Neutrophil (primary cell): ENCODE measurements around the gene YWHAG.

Source experiments
- H3K27ac ChIP-seq: fragments of 200-600 bp; sonication (generic); 2 replicates; pipeline ENCODE4 v1.5.1; 2016; ENCODE audit warnings: mild to moderate bottlenecking, moderate library complexity
- H3K27me3 ChIP-seq: fragments of 200-600 bp; sonication (generic); 2 replicates; pipeline ENCODE4 v1.6.0; 2016; ENCODE audit warnings: mild to moderate bottlenecking
- H3K36me3 ChIP-seq: fragments of 200-600 bp; sonication (generic); 2 replicates; pipeline ENCODE4 v1.5.1; 2017
- H3K4me1 ChIP-seq, 2 experiments: fragments of 200-600 bp in 1 of 2; sonication (generic) in 1 of 2; 1 replicate in 1 of 2; 2 replicates in 1 of 2; pipeline versions ENCODE4 v1.5.1 to v1.6.1; 2013 to 2016; ENCODE audit warnings: low read depth in 1 of 2, low read length in 1 of 2, mild to moderate bottlenecking in 1 of 2, moderate library complexity in 1 of 2; ENCODE audit not compliant: control insufficient read depth in 1 of 2, insufficient read depth in 1 of 2
- H3K4me3 ChIP-seq, 2 experiments: fragments of 200-600 bp in 1 of 2; sonication (generic) in 1 of 2; 1 replicate in 1 of 2; 2 replicates in 1 of 2; pipeline ENCODE4 v1.5.1; 2013 to 2016; ENCODE audit warnings: low read depth in 1 of 2, low read length in 1 of 2, mild to moderate bottlenecking in 1 of 2, moderate library complexity in 1 of 2
- H3K9me3 ChIP-seq: fragments of 200-600 bp; sonication (generic); 2 replicates; pipeline ENCODE4 v1.5.1; 2016
- TF ChIP-seq, protein P1 (sequence below): fragments of 200-600 bp; sonication (generic); IDR thresholded peaks from 2 replicates; pipeline ENCODE4 v1.5.1; 2016; ENCODE audit warnings: antibody characterized with exemption

Gene YWHAG

DNA sequence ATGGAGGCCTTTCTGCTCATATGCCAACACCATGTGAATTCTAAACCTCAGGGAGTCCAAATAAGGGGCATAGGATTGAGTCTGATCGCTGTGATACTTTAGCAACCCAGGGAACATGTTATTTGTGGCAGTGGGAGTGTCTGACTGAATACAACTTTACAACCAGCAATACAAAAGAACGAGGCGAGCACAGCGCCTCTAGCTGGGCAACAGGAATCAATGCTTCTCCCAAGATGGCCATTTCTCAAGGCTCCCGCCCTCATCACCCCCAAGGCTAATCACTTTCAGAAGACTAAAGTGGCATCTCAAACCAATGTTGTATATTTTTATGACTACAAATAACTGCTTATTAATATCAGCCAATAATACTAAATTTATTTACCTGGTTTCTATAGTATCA lies 28.1 kb downstream of the YWHAG start:
- peak overlapping the region; percentile 50 for H3K27ac ChIP-seq
- no peak overlapping the region for H3K4me3 ChIP-seq
- peaks cover 10% of the 10 kb centered on the region for H3K36me3 ChIP-seq
- H3K9me3 ChIP-seq = no peaks in the 10 kb centered on the region
- H3K27me3 ChIP-seq = no peaks in the 10 kb centered on the region
- H3K4me1 ChIP-seq = peaks cover 57 to 61% of the 10 kb centered on the region in 2 experiments
- TF ChIP-seq, protein P1, sequence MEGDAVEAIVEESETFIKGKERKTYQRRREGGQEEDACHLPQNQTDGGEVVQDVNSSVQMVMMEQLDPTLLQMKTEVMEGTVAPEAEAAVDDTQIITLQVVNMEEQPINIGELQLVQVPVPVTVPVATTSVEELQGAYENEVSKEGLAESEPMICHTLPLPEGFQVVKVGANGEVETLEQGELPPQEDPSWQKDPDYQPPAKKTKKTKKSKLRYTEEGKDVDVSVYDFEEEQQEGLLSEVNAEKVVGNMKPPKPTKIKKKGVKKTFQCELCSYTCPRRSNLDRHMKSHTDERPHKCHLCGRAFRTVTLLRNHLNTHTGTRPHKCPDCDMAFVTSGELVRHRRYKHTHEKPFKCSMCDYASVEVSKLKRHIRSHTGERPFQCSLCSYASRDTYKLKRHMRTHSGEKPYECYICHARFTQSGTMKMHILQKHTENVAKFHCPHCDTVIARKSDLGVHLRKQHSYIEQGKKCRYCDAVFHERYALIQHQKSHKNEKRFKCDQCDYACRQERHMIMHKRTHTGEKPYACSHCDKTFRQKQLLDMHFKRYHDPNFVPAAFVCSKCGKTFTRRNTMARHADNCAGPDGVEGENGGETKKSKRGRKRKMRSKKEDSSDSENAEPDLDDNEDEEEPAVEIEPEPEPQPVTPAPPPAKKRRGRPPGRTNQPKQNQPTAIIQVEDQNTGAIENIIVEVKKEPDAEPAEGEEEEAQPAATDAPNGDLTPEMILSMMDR = no peak

DNA sequence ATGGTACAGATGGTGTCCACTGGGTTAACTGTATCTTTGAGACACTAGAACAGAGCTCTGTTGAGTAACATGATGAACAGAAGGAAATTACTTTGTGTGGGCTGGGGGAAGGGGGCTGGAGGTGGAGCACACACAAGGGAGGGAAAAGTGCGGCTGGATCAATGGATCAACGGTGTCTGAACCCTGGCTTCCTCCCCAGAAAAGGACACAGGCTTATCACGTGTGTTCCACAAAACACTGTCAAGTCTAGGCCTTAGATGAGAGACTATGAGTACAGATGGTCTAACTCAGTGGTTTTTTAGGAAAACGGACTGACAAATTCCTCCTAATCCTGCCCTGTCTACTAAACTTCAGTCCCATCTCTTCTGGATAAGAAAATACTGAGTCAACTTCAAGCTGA lies 28.5 kb downstream of the YWHAG start:
- Histone ChIP-seq H3K4me3 (no peak overlapping the region), H3K9me3 (no peaks in the 10 kb centered on the region), H3K27ac (peak overlapping the region; percentile 50), H3K36me3 (peaks cover 10% of the 10 kb centered on the region), H3K4me1 (peaks cover 57 to 61% of the 10 kb centered on the region in 2 experiments), H3K27me3 (no peaks in the 10 kb centered on the region)
- TF ChIP-seq, protein P1 = no peak

DNA sequence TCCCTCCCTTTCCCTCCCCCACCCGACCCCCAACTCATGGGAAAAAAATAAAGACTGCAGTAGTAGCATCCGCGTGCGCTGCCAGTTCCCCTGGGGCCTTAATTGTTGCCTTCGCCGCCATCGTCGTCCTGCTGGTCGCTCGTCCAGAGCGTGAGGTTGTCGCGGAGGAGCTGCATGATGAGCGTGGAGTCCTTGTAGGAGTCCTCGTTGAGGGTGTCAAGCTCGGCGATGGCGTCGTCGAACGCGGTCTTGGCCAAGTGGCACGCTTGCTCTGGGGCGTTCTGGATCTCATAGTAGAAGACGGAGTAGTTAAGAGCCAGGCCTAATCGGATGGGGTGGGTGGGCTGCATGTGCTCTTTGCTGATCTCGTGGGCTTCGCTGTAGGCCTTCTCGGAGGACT lies 29.3 kb downstream of the YWHAG start:
- TF ChIP-seq, protein P1 = no peak
- Histone ChIP-seq H3K27me3 (no peaks in the 10 kb centered on the region), H3K36me3 (peaks cover 10% of the 10 kb centered on the region), H3K4me3 (no peak overlapping the region), H3K27ac (no peak overlapping the region), H3K9me3 (no peaks in the 10 kb centered on the region), H3K4me1 (peaks cover 57 to 61% of the 10 kb centered on the region in 2 experiments)

DNA sequence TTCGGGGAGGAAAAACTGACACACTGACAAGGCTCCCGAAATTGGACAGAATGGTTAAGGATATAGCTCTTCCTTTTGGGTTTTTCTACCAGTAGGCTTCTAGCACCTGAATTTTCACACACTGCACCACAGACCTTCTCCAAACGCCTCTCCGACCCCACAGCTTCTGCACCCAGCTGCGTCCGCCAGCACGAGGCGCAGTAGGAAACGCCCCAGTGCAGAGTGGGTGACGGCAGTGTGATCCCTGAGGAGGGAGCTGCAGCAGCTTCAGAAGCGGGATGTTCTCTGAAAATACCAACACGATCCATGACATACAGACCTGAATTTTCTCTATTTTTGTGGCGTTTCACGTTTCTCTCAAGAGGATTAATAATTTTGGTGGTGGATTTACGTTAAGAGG lies 30.4 kb downstream of the YWHAG start:
- H3K27ac ChIP-seq = no peak overlapping the region
- TF ChIP-seq, protein P1 = no peak
- H3K4me1 ChIP-seq = peaks cover 50 to 52% of the 10 kb centered on the region in 2 experiments
- H3K9me3 ChIP-seq = no peaks in the 10 kb centered on the region
- peaks cover 10% of the 10 kb centered on the region for H3K36me3 ChIP-seq
- no peak overlapping the region for H3K4me3 ChIP-seq
- H3K27me3 ChIP-seq = no peaks in the 10 kb centered on the region

DNA sequence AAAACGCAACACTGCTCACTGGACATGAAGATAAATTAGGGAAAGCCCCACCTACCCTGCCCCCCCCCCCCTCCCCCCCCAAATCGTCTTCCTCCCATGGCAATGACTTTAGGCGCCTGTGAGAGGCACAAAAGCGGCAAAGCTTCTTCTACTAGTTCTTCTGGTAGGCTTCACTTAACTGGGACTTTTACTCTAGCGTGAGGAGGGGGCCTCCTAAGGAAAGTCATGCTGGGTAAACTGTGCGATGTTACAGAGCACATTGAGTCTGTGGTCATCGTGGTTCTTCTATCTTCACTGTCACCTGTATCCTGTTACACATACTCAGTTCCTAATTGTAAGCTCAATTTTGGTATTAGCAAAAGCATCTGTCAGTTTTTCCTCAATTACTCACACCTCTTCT lies 31.2 kb downstream of the YWHAG start:
- Histone ChIP-seq H3K27me3 (no peaks in the 10 kb centered on the region), H3K4me1 (peaks cover 42 to 44% of the 10 kb centered on the region in 2 experiments), H3K27ac (peak overlapping the region; percentile 44), H3K4me3 (no peak overlapping the region), H3K36me3 (peaks cover 10% of the 10 kb centered on the region), H3K9me3 (no peaks in the 10 kb centered on the region)
- TF ChIP-seq, protein P1 = no peak
